Neural cell (in vitro differentiated cells): Measurements from ENCODE around the gene PDE1A. TPM values are rescaled to one million over a fixed set of nuclear protein-coding genes. Genes with fewer than 3 reads are reported as not detected.

Experiments used
- H2AFZ ChIP-seq: fragments of 200-600, 300-800 bp; sonication (generic), shearing (Covaris generic); 2 replicates; pipeline ENCODE4 v1.6.0; 2014; ENCODE audit warnings: low read depth, mild to moderate bottlenecking, antibody characterized with exemption, low read length, moderate library complexity
- H3F3A ChIP-seq: fragments of 200-600 bp; shearing (Covaris generic); 2 replicates; pipeline ENCODE4 v1.6.1; 2016; ENCODE audit warnings: mild to moderate bottlenecking, moderate library complexity, mixed read lengths, antibody characterized with exemption, low read length; ENCODE audit not compliant: insufficient read depth, poor library complexity, severe bottlenecking
- H3K27ac ChIP-seq: fragments of 200-600, 300-800 bp; sonication (generic), shearing (Covaris generic); 2 replicates; pipeline ENCODE4 v1.5.1; 2014; ENCODE audit warnings: mild to moderate bottlenecking, low read length, moderate library complexity
- H3K27me3 ChIP-seq: fragments of 300-800, 200-600 bp; sonication (generic), shearing (Covaris generic); 2 replicates; pipeline ENCODE4 v1.6.0; 2014; ENCODE audit warnings: mild to moderate bottlenecking, low read depth, low read length, moderate library complexity; ENCODE audit not compliant: insufficient read depth
- H3K36me3 ChIP-seq: fragments of 300-800, 200-600 bp; sonication (generic), shearing (Covaris generic); 2 replicates; pipeline ENCODE4 v1.5.1; 2014; ENCODE audit warnings: mild to moderate bottlenecking, antibody characterized with exemption, low read length, moderate library complexity; ENCODE audit not compliant: insufficient read depth
- H3K4me2 ChIP-seq: fragments of 300-800, 200-600 bp; sonication (generic), shearing (Covaris generic); 2 replicates; pipeline ENCODE4 v1.6.0; 2014; ENCODE audit warnings: mild to moderate bottlenecking, low read length
- H3K4me3 ChIP-seq: fragments of 300-800, 200-600 bp; sonication (generic), shearing (Covaris generic); 2 replicates; pipeline ENCODE4 v1.5.1; 2014; ENCODE audit warnings: mild to moderate bottlenecking, low read length, moderate library complexity
- H3K79me2 ChIP-seq: fragments of 200-600 bp; shearing (Covaris generic); replicated peaks from 2 replicates; pipeline ENCODE4 v1.6.0; 2014; ENCODE audit warnings: mild to moderate bottlenecking, low read length, moderate library complexity; ENCODE audit not compliant: insufficient read depth
- H3K9ac ChIP-seq: fragments of 300-800, 200-600 bp; sonication (generic), shearing (Covaris generic); 2 replicates; pipeline ENCODE4 v1.6.1; 2016; ENCODE audit warnings: mild to moderate bottlenecking, low read length, mixed read lengths
- H3K9me2 ChIP-seq: fragments of 200-600 bp; shearing (Covaris generic); 2 replicates; pipeline ENCODE4 v1.6.1; 2016; ENCODE audit warnings: mild to moderate bottlenecking, low read length, mixed read lengths; ENCODE audit not compliant: insufficient read depth
- H3K9me3 ChIP-seq: fragments of 200-600, 300-800 bp; sonication (generic), shearing (Covaris generic); 2 replicates; pipeline ENCODE4 v1.6.1; 2016; ENCODE audit warnings: mild to moderate bottlenecking, mixed run types, low read length, moderate library complexity, mixed read lengths
- H4K20me1 ChIP-seq: fragments of 200-600 bp; shearing (Covaris generic); 2 replicates; pipeline ENCODE4 v1.6.1; 2016; ENCODE audit warnings: mild to moderate bottlenecking, mixed run types; ENCODE audit not compliant: insufficient read depth
- EP300 ChIP-seq: fragments of 450-650 bp; conservative IDR thresholded peaks from 2 replicates; pipeline ENCODE4 v1.6.1; 2014; ENCODE audit warnings: antibody characterized with exemption, mild to moderate bottlenecking, moderate library complexity; ENCODE audit not compliant: poor library complexity, severe bottlenecking
- EZH2 ChIP-seq: fragments of 200-600, 300-800 bp; shearing (Covaris generic), sonication (generic); IDR thresholded peaks from 2 replicates; pipeline ENCODE4 v1.6.1; 2014; ENCODE audit warnings: antibody characterized with exemption, low read length, borderline replicate concordance, mild to moderate bottlenecking; ENCODE audit not compliant: insufficient read depth, poor library complexity, severe bottlenecking
- MXI1 ChIP-seq: fragments of 450-650 bp; conservative IDR thresholded peaks from 2 replicates; pipeline ENCODE4 v1.6.1; 2014; ENCODE audit warnings: antibody characterized with exemption, mild to moderate bottlenecking; ENCODE audit not compliant: poor library complexity, severe bottlenecking
- POLR2AphosphoS5 ChIP-seq: IDR thresholded peaks from 2 replicates; pipeline ENCODE4 v1.6.1; 2012
- RAD21 ChIP-seq: fragments of 450-650 bp; conservative IDR thresholded peaks from 2 replicates; pipeline ENCODE4 v1.6.1; 2014; ENCODE audit warnings: antibody characterized with exemption, mild to moderate bottlenecking, moderate library complexity
- SMC3 ChIP-seq: fragments of 450-650 bp; conservative IDR thresholded peaks from 2 replicates; pipeline ENCODE4 v1.6.1; 2014; ENCODE audit warnings: antibody characterized with exemption, mild to moderate bottlenecking, moderate library complexity; ENCODE audit not compliant: poor library complexity
- TAF1 ChIP-seq: IDR thresholded peaks from 2 replicates; pipeline ENCODE4 v1.6.1; 2012; ENCODE audit warnings: low read depth
- polyA plus RNA-seq: library from polyadenylated mRNA; depleted of rRNA; stranded (reverse); fragments of >200 nt; gene quantifications from 2 replicates; pipeline ENCODE4 v1.2.3, GENCODE V29; 2014
- TF ChIP-seq, protein P1 (sequence below): IDR thresholded peaks from 2 replicates; pipeline ENCODE4 v1.6.1; 2012; ENCODE audit warnings: borderline replicate concordance
- TF ChIP-seq, protein P2 (sequence below): fragments of 450-650 bp; IDR thresholded peaks from 2 replicates; pipeline ENCODE4 v1.5.1; 2014; ENCODE audit warnings: antibody characterized with exemption, mild to moderate bottlenecking, moderate library complexity; ENCODE audit not compliant: poor library complexity, severe bottlenecking

The PDE1A gene
- polyA plus RNA-seq, 1 donor from 2014 or later = 1.6 TPM

DNA sequence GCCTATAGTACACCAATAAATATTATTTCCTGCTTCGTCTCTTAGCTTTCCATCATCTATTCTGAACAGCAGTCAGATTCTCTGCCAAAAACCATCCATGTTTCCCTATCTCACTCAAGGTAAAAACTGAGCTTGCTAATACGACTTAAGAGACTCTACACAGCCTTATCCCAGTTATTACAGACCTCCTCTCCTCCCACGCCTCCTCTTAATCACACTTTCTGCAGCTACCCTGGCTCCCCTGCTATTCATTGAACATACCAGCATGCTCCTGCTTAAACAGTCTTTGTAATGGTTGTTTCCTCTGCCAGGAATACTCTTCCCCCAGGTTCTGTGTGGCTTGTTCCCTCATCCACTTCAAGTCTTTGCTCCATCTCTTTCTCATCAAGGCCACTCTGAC is 81.5 kb downstream of the PDE1A start:
- no peaks in the 10 kb centered on the region for H4K20me1 ChIP-seq
- no peaks in the 10 kb centered on the region for H3K9me2 ChIP-seq
- H3K79me2 ChIP-seq = no peaks in the 10 kb centered on the region
- no peak overlapping the region for H3K27ac ChIP-seq
- H3K9ac ChIP-seq = no peak overlapping the region
- no peaks in the 10 kb centered on the region for H3K27me3 ChIP-seq
- no peaks in the 10 kb centered on the region for H3K9me3 ChIP-seq
- H3K4me3 ChIP-seq = no peak overlapping the region
- TF ChIP-seq, protein P1, sequence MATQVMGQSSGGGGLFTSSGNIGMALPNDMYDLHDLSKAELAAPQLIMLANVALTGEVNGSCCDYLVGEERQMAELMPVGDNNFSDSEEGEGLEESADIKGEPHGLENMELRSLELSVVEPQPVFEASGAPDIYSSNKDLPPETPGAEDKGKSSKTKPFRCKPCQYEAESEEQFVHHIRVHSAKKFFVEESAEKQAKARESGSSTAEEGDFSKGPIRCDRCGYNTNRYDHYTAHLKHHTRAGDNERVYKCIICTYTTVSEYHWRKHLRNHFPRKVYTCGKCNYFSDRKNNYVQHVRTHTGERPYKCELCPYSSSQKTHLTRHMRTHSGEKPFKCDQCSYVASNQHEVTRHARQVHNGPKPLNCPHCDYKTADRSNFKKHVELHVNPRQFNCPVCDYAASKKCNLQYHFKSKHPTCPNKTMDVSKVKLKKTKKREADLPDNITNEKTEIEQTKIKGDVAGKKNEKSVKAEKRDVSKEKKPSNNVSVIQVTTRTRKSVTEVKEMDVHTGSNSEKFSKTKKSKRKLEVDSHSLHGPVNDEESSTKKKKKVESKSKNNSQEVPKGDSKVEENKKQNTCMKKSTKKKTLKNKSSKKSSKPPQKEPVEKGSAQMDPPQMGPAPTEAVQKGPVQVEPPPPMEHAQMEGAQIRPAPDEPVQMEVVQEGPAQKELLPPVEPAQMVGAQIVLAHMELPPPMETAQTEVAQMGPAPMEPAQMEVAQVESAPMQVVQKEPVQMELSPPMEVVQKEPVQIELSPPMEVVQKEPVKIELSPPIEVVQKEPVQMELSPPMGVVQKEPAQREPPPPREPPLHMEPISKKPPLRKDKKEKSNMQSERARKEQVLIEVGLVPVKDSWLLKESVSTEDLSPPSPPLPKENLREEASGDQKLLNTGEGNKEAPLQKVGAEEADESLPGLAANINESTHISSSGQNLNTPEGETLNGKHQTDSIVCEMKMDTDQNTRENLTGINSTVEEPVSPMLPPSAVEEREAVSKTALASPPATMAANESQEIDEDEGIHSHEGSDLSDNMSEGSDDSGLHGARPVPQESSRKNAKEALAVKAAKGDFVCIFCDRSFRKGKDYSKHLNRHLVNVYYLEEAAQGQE = no peak
- TF ChIP-seq EP300 (no peak), POLR2AphosphoS5 (no peak), SMC3 (no peak), RAD21 (no peak), MXI1 (no peak), EZH2 (no peak), TAF1 (no peak)
- TF ChIP-seq, protein P2, sequence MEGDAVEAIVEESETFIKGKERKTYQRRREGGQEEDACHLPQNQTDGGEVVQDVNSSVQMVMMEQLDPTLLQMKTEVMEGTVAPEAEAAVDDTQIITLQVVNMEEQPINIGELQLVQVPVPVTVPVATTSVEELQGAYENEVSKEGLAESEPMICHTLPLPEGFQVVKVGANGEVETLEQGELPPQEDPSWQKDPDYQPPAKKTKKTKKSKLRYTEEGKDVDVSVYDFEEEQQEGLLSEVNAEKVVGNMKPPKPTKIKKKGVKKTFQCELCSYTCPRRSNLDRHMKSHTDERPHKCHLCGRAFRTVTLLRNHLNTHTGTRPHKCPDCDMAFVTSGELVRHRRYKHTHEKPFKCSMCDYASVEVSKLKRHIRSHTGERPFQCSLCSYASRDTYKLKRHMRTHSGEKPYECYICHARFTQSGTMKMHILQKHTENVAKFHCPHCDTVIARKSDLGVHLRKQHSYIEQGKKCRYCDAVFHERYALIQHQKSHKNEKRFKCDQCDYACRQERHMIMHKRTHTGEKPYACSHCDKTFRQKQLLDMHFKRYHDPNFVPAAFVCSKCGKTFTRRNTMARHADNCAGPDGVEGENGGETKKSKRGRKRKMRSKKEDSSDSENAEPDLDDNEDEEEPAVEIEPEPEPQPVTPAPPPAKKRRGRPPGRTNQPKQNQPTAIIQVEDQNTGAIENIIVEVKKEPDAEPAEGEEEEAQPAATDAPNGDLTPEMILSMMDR = no peak
- H3K36me3 ChIP-seq = no peaks in the 10 kb centered on the region
- H3K4me2 ChIP-seq = no peak overlapping the region
- no peaks in the 10 kb centered on the region for H3F3A ChIP-seq
- H2AFZ ChIP-seq = no peak overlapping the region

DNA sequence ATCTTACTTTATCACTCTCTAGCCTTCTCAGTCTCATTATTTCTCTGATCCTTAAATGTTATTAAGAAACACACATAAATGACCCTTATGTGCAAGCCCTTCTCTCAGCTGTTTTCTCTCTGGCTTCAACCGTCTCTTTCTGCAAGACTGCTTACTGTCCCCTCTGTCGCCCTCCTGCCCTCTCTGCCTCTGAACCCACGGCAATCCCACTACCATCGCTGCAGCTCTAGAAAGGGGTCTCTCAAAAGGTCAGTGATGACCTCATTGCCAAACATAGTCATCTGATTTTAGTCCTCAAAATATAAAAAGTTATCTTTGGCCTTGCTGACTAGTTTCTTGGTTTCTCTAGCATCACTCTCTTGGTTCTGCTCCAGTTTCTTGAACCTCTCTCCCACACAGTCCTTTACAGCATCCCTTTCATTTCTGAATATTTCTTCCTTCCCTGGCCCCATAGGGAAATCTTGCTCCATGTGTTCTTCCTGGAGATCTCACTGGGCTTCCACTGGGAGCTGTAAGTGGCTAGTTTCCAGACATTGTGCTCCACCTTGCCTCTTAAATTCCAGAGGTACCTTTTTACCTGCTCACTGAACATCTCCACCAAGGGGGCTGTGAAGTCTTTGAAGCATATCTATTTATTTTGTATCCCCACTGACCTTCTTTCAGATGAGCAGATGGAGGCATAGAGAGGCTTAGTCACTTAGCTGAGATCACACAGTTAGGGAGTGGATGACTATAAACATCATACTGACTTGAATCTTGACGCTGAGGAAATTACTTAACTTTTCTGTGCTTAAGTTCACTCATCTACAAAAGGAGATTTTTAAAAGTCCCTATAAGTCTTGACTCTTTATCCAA is 96.2 kb downstream of the PDE1A start:
- no peak overlapping the region for H2AFZ ChIP-seq
- H3K4me3 ChIP-seq = no peak overlapping the region
- no peak overlapping the region for H3K27ac ChIP-seq
- H3K9me3 ChIP-seq = no peaks in the 10 kb centered on the region
- H3K4me2 ChIP-seq = no peak overlapping the region
- no peaks in the 10 kb centered on the region for H4K20me1 ChIP-seq
- no peaks in the 10 kb centered on the region for H3K79me2 ChIP-seq
- no peaks in the 10 kb centered on the region for H3F3A ChIP-seq
- TF ChIP-seq RAD21 (no peak), MXI1 (no peak), POLR2AphosphoS5 (no peak), SMC3 (no peak), EZH2 (no peak), TAF1 (no peak), EP300 (no peak)
- TF ChIP-seq, protein P2 = no peak
- TF ChIP-seq, protein P1 = no peak
- H3K9me2 ChIP-seq = no peaks in the 10 kb centered on the region
- no peak overlapping the region for H3K9ac ChIP-seq
- no peaks in the 10 kb centered on the region for H3K27me3 ChIP-seq
- H3K36me3 ChIP-seq = no peaks in the 10 kb centered on the region
